A673 (cell line): Measurements from ENCODE around the gene HTR2C. TPM values are rescaled to one million over a fixed set of nuclear protein-coding genes. Genes with fewer than 3 reads are reported as not detected.

Source experiments
- BruUV-seq: library from RNA; stranded (reverse); fragments of 400-500 nt; replicated peaks from 2 replicates; lab custom pipeline; 2021; lab: Mats Ljungman, UMichigan
- CTCF ChIA-PET: fragments of 300-600 bp; sonication (Branson Sonifier 250); formaldehyde crosslinking; loops from one replicate; lab custom pipeline; 2022; ENCODE audit warnings: antibody characterized with exemption; lab: Charles Lee
- POLR2A ChIA-PET: fragments of 300-600 bp; sonication (Branson Sonifier 250); formaldehyde crosslinking; loops from one replicate; lab custom pipeline; 2022; ENCODE audit warnings: antibody characterized with exemption; ENCODE audit not compliant: low non-redundant PET; lab: Charles Lee
- DNase-seq: peaks from one replicate; pipeline ENCODE4 v3.0.0-alpha.2; 2015; ENCODE audit warnings: low spot score
- H3K27ac ChIP-seq: fragments of 200-600 bp; sonication (generic); 2 replicates; pipeline ENCODE4 v1.5.1; 2016; ENCODE audit warnings: mixed run types, low read depth, mild to moderate bottlenecking, mixed read lengths, antibody characterized with exemption, low read length; ENCODE audit not compliant: poor library complexity, severe bottlenecking
- H3K27me3 ChIP-seq: fragments of 200-600 bp; sonication (generic); replicated peaks from 2 replicates; pipeline ENCODE4 v1.6.1; 2017; ENCODE audit warnings: mixed run types, low read depth, mild to moderate bottlenecking, mixed read lengths, antibody characterized with exemption, low read length; ENCODE audit not compliant: insufficient read depth, poor library complexity
- H3K36me3 ChIP-seq: fragments of 200-600 bp; sonication (generic); 2 replicates; pipeline ENCODE4 v1.6.1; 2016; ENCODE audit warnings: mixed run types, mild to moderate bottlenecking, mixed read lengths, antibody characterized with exemption, low read length; ENCODE audit not compliant: insufficient read depth, poor library complexity, severe bottlenecking
- H3K4me1 ChIP-seq: fragments of 200-600 bp; sonication (generic); 2 replicates; pipeline ENCODE4 v1.6.1; 2017; ENCODE audit warnings: mixed run types, mild to moderate bottlenecking, mixed read lengths, antibody characterized with exemption, low read length; ENCODE audit not compliant: insufficient read depth, poor library complexity, severe bottlenecking
- H3K4me3 ChIP-seq: fragments of 200-600 bp; sonication (generic); 2 replicates; pipeline ENCODE4 v1.5.1; 2016; ENCODE audit warnings: low read depth, mixed run types, mild to moderate bottlenecking, mixed read lengths, low read length; ENCODE audit not compliant: poor library complexity, severe bottlenecking
- H3K9me3 ChIP-seq: fragments of 200-600 bp; sonication (generic); 2 replicates; pipeline ENCODE4 v1.6.1; 2016; ENCODE audit warnings: mixed run types, low read depth, mild to moderate bottlenecking, mixed read lengths, antibody characterized with exemption, low read length; ENCODE audit not compliant: poor library complexity, severe bottlenecking
- EZH2 ChIP-seq: fragments of 200-600 bp; sonication (generic); IDR thresholded peaks from 2 replicates; pipeline ENCODE4 v1.6.1; 2017; ENCODE audit warnings: borderline replicate concordance, low read depth, mild to moderate bottlenecking, mixed read lengths, antibody characterized with exemption, low read length; ENCODE audit not compliant: poor library complexity, severe bottlenecking
- intact Hi-C: fragments of 100-400 bp; cut with micrococcal nuclease; formaldehyde crosslinking; loops from one replicate; pipeline ENCODE4 v1.10.0; 2022; ENCODE audit not compliant: unreplicated experiment
- total RNA-seq: library from RNA; stranded (reverse); gene quantifications from 2 replicates; pipeline ENCODE4 v1.2.3, GENCODE V29; 2021
- TF ChIP-seq, protein P1 (sequence below): fragments of 300-800, 200-600 bp; sonication (generic); conservative IDR thresholded peaks from 2 replicates; pipeline ENCODE4 v1.5.1; 2017; ENCODE audit warnings: low read depth, mild to moderate bottlenecking, antibody characterized with exemption, low read length, moderate library complexity, mixed read lengths

Gene HTR2C
- total RNA-seq, 1 experiment from 2014 or later = not detected

DNA sequence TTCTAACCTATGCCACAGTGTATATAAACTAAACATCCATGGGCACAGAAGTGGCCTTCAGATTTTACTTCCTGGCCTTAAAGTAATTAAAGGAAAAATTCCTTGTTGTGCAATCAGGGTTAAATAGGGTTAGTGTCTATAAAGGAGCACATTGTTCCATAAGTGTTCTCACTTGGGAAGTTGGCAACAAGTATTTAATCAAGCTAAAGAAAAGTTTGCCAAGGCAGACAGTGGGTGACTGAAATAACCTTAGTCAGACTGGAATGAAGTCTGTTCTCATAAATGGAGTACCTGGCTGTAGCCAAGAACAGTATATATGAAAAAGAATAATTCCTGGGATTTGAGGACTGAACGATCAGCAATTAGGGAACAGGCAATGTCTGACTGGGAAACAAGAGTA is 213.6 kb downstream of the HTR2C start:
- no TSS peak for BruUV-seq
- Histone ChIP-seq H3K4me1 (no peaks in the 10 kb centered on the region), H3K27ac (no peak overlapping the region), H3K27me3 (no peaks in the 10 kb centered on the region), H3K9me3 (no peaks in the 10 kb centered on the region), H3K36me3 (no peaks in the 10 kb centered on the region), H3K4me3 (no peak overlapping the region)
- intact Hi-C loops = no loop called here
- POLR2A ChIA-PET = no interaction called here
- no peak for DNase-seq
- TF ChIP-seq EZH2 = no peak
- TF ChIP-seq, protein P1, sequence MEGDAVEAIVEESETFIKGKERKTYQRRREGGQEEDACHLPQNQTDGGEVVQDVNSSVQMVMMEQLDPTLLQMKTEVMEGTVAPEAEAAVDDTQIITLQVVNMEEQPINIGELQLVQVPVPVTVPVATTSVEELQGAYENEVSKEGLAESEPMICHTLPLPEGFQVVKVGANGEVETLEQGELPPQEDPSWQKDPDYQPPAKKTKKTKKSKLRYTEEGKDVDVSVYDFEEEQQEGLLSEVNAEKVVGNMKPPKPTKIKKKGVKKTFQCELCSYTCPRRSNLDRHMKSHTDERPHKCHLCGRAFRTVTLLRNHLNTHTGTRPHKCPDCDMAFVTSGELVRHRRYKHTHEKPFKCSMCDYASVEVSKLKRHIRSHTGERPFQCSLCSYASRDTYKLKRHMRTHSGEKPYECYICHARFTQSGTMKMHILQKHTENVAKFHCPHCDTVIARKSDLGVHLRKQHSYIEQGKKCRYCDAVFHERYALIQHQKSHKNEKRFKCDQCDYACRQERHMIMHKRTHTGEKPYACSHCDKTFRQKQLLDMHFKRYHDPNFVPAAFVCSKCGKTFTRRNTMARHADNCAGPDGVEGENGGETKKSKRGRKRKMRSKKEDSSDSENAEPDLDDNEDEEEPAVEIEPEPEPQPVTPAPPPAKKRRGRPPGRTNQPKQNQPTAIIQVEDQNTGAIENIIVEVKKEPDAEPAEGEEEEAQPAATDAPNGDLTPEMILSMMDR = no peak
- CTCF ChIA-PET = no interaction called here

DNA sequence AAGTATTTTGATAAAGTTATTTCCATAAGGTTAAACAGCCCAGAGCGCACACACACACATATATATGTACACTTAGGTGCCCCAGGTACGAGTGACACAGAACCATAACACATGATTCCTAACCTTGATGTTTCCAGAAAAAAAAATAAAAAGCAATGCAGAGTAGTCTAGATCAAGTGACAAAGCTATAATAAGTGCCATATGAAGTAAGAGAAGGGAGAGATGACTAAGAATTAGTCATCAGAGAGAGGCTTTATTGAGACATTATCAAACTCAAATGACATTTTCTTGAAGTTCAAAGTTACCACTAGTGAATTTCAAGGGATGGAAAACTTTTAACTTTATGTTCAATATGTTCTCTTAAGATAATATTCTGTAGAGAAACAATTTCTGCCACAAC is 215.0 kb downstream of the HTR2C start:
- peak; percentile 0 for DNase-seq
- Histone ChIP-seq H3K9me3 (no peaks in the 10 kb centered on the region), H3K4me3 (no peak overlapping the region), H3K4me1 (no peaks in the 10 kb centered on the region), H3K27me3 (no peaks in the 10 kb centered on the region), H3K27ac (no peak overlapping the region), H3K36me3 (no peaks in the 10 kb centered on the region)
- ChIA-PET CTCF (no interaction called here), POLR2A (no interaction called here)
- TF ChIP-seq, protein P1 = no peak
- no peak for TF ChIP-seq EZH2
- intact Hi-C loops = no loop called here
- no TSS peak for BruUV-seq

DNA sequence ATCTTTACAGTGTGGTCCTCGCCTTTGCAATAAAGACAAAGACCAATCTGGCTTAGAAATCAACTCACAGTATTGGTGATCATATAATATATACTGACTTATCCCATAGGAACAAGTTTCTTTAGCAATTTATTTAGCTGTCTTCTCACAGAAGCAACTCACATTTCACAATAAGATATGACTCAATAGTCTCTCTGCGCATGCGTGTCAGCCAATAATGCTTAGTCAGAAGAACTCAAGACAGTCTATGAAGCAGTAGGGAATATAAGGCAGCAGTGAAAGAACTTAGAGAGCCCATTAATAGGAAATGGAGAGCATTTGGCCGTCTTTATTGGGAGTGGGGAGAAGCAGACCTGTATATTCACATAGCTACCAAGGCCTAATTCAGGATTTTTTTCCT is 216.8 kb downstream of the HTR2C start:
- Histone ChIP-seq H3K4me1 (no peaks in the 10 kb centered on the region), H3K36me3 (no peaks in the 10 kb centered on the region), H3K27ac (no peak overlapping the region), H3K27me3 (no peaks in the 10 kb centered on the region), H3K4me3 (no peak overlapping the region), H3K9me3 (no peaks in the 10 kb centered on the region)
- BruUV-seq = no TSS peak
- no peak for TF ChIP-seq EZH2
- TF ChIP-seq, protein P1 = no peak
- ChIA-PET POLR2A (no interaction called here), CTCF (no interaction called here)
- peak; percentile 30 for DNase-seq
- intact Hi-C loops = no loop called here
